Trophoblast cell (in vitro differentiated cells and primary cell): ENCODE measurements around the gene AP3D1.

Experiments
- DNase-seq, 2 donors: peaks; one replicate each; pipeline ENCODE4 v3.0.0-alpha.2; 2016
- H2AFZ ChIP-seq: 2 replicates; pipeline ENCODE4 v1.6.1; 2013; ENCODE audit warnings: low read length, moderate library complexity, mild to moderate bottlenecking; ENCODE audit not compliant: insufficient read depth, poor library complexity
- H2AK5ac ChIP-seq: 2 replicates; pipeline ENCODE4 v1.6.1; 2013; ENCODE audit warnings: mild to moderate bottlenecking, low read length
- H2BK120ac ChIP-seq: 2 replicates; pipeline ENCODE4 v1.6.1; 2013; ENCODE audit warnings: low read length, mild to moderate bottlenecking, moderate library complexity; ENCODE audit not compliant: insufficient read depth, poor library complexity
- H2BK12ac ChIP-seq: 2 replicates; pipeline ENCODE4 v1.6.1; 2013; ENCODE audit warnings: mild to moderate bottlenecking, low read length, moderate library complexity
- H2BK5ac ChIP-seq: 2 replicates; pipeline ENCODE4 v1.6.1; 2013; ENCODE audit warnings: low read length, low read depth, moderate library complexity, mild to moderate bottlenecking; ENCODE audit not compliant: poor library complexity
- H3K14ac ChIP-seq: 2 replicates; pipeline ENCODE4 v1.6.1; 2013; ENCODE audit warnings: mild to moderate bottlenecking, low read length
- H3K18ac ChIP-seq: 2 replicates; pipeline ENCODE4 v1.6.1; 2013; ENCODE audit warnings: mild to moderate bottlenecking, low read length
- H3K23ac ChIP-seq: 2 replicates; pipeline ENCODE4 v1.6.1; 2013; ENCODE audit warnings: low read length
- H3K27ac ChIP-seq: 2 replicates; pipeline ENCODE4 v1.5.1; 2013; ENCODE audit warnings: low read depth, mild to moderate bottlenecking, inconsistent platforms, low read length, moderate library complexity
- H3K27me3 ChIP-seq: 2 replicates; pipeline ENCODE4 v1.6.1; 2013; ENCODE audit warnings: inconsistent platforms, mild to moderate bottlenecking, low read length, moderate library complexity; ENCODE audit not compliant: insufficient read depth
- H3K36me3 ChIP-seq, 2 experiments: 1 replicate in 1 of 2; 2 replicates in 1 of 2; pipeline ENCODE4 v1.6.1; 2013; ENCODE audit warnings: low read length in 2 of 2, mild to moderate bottlenecking in 2 of 2, moderate library complexity in 1 of 2; ENCODE audit not compliant: insufficient read depth in 2 of 2, control insufficient read depth in 1 of 2
- H3K4ac ChIP-seq: 2 replicates; pipeline ENCODE4 v1.6.1; 2013; ENCODE audit warnings: low read depth, mild to moderate bottlenecking, low read length, moderate library complexity
- H3K4me1 ChIP-seq, 2 experiments: 1 replicate in 1 of 2; 2 replicates in 1 of 2; pipeline ENCODE4 v1.6.1; 2013; ENCODE audit warnings: low read length in 2 of 2, mild to moderate bottlenecking in 2 of 2, moderate library complexity in 1 of 2; ENCODE audit not compliant: insufficient read depth in 2 of 2, control insufficient read depth in 1 of 2
- H3K4me2 ChIP-seq: 2 replicates; pipeline ENCODE4 v1.6.1; 2013; ENCODE audit warnings: inconsistent platforms, mild to moderate bottlenecking, low read length, moderate library complexity
- H3K4me3 ChIP-seq: 2 replicates; pipeline ENCODE4 v1.5.1; 2013; ENCODE audit warnings: mild to moderate bottlenecking, low read depth, low read length, inconsistent platforms
- H3K79me1 ChIP-seq: one replicate; pipeline ENCODE4 v1.6.1; 2013; ENCODE audit warnings: low read length
- H3K79me2 ChIP-seq: 2 replicates; pipeline ENCODE4 v1.6.1; 2013; ENCODE audit warnings: low read length, mild to moderate bottlenecking; ENCODE audit not compliant: control insufficient read depth, insufficient read depth, poor library complexity
- H3K9ac ChIP-seq: 2 replicates; pipeline ENCODE4 v1.6.1; 2013; ENCODE audit warnings: mild to moderate bottlenecking, low read length
- H3K9me3 ChIP-seq: 2 replicates; pipeline ENCODE4 v1.6.1; 2013; ENCODE audit warnings: low read depth, mild to moderate bottlenecking, control low read depth, inconsistent platforms, low read length; ENCODE audit not compliant: insufficient read depth
- H4K12ac ChIP-seq: 2 replicates; pipeline ENCODE4 v1.6.1; 2013; ENCODE audit warnings: low read depth, mild to moderate bottlenecking, low read length, moderate library complexity
- H4K8ac ChIP-seq: 2 replicates; pipeline ENCODE4 v1.6.1; 2013; ENCODE audit warnings: low read depth, mild to moderate bottlenecking, low read length, moderate library complexity
- H4K91ac ChIP-seq: one replicate; pipeline ENCODE4 v1.6.1; 2013; ENCODE audit warnings: low read depth, mild to moderate bottlenecking, low read length, moderate library complexity
- WGBS: extraction: QIAGEN DNeasy Blood & Tissue Kit; methylation state at CpG from one replicate; pipeline ENCODE4 v1.1.7; 2013; ENCODE audit warnings: missing lambda C conversion rate; ENCODE audit not compliant: insufficient read length, insufficient coverage; ENCODE audit errors: extremely low coverage; 5-methylcytosine and 5-hydroxymethylcytosine counted together

AP3D1 gene

GRCh38 chr19:2050991-2051772, 100.2 kb downstream of the AP3D1 start, which contains the start of gene MKNK2:
TSS of gene MKNK2 (minus strand) at chr19:2051244. CDS start at chr19:2050851, 393 bp downstream.
- Histone ChIP-seq H2AFZ (peak within 1 kb of the TSS; percentile 50), H2BK5ac (peak within 1 kb of the TSS; percentile 70), H4K91ac (peak within 1 kb of the TSS; percentile 90), H3K79me1 (peaks cover 15% of the 10 kb centered on the region), H3K4ac (peak within 1 kb of the TSS; percentile 57), H4K12ac (peak within 1 kb of the TSS; percentile 91), H3K9ac (peak within 1 kb of the TSS; percentile 84), H3K36me3 (peaks cover 17 to 23% of the 10 kb centered on the region in 2 experiments), H3K14ac (peak within 1 kb of the TSS; percentile 88), H2BK12ac (peak within 1 kb of the TSS; percentile 13), H3K27ac (peak within 1 kb of the TSS; percentile 43), H3K4me1 (peaks cover 17 to 30% of the 10 kb centered on the region in 2 experiments), H4K8ac (peak within 1 kb of the TSS; percentile 99), H2BK120ac (peak within 1 kb of the TSS; percentile 43), H3K18ac (peak within 1 kb of the TSS; percentile 77), H3K23ac (no peak within 1 kb of the TSS), H3K4me3 (peak within 1 kb of the TSS; percentile 81), H3K27me3 (no peaks in the 10 kb centered on the region), H3K79me2 (peaks cover 17% of the 10 kb centered on the region), H2AK5ac (peak within 1 kb of the TSS; percentile 47), H3K4me2 (peak within 1 kb of the TSS; percentile 97), H3K9me3 (no peaks in the 10 kb centered on the region)
- no CpG with 5 or more reads among the region's 93 CpGs for WGBS
- DNase-seq: peak; percentile 81 to 97
